Neural progenitor cell (in vitro differentiated cells): ENCODE data around the gene NRROS. TPM values are rescaled to one million over a fixed set of nuclear protein-coding genes. Genes with fewer than 3 reads are reported as not detected.

Experiments
- DNase-seq: peaks from one replicate; pipeline ENCODE4 v3.0.0-alpha.2; 2016; ENCODE audit warnings: low spot score
- H2AFZ ChIP-seq: fragments of 200-600 bp; sonication (generic); replicated peaks from 2 replicates; pipeline ENCODE4 v1.6.1; 2016; ENCODE audit warnings: antibody characterized with exemption
- H3F3A ChIP-seq: fragments of 200-600 bp; sonication (generic); 2 replicates; pipeline ENCODE4 v1.6.1; 2016; ENCODE audit warnings: antibody characterized with exemption, low read depth
- H3K27ac ChIP-seq: fragments of 200-600 bp; sonication (generic); 2 replicates; pipeline ENCODE4 v1.5.1; 2016; ENCODE audit warnings: mild to moderate bottlenecking
- H3K27me3 ChIP-seq: fragments of 200-600 bp; sonication (generic); 2 replicates; pipeline ENCODE4 v1.6.1; 2016; ENCODE audit warnings: mild to moderate bottlenecking, moderate library complexity
- H3K36me3 ChIP-seq: fragments of 200-600 bp; sonication (generic); 2 replicates; pipeline ENCODE4 v1.5.1; 2016
- H3K4me1 ChIP-seq: fragments of 200-600 bp; sonication (generic); 2 replicates; pipeline ENCODE4 v1.6.1; 2016; ENCODE audit warnings: mixed run types
- H3K4me2 ChIP-seq: fragments of 200-600 bp; sonication (generic); 2 replicates; pipeline ENCODE4 v1.6.1; 2016
- H3K4me3 ChIP-seq: fragments of 200-600 bp; sonication (generic); 2 replicates; pipeline ENCODE4 v1.5.1; 2016
- H3K79me2 ChIP-seq: fragments of 200-600 bp; sonication (generic); 2 replicates; pipeline ENCODE4 v1.6.1; 2016; ENCODE audit warnings: low read depth
- H3K9ac ChIP-seq: fragments of 200-600 bp; sonication (generic); 2 replicates; pipeline ENCODE4 v1.6.1; 2016
- H3K9me3 ChIP-seq: fragments of 200-600 bp; sonication (generic); 2 replicates; pipeline ENCODE4 v1.5.1; 2016; ENCODE audit warnings: low read depth
- H4K20me1 ChIP-seq: fragments of 200-600 bp; sonication (generic); 2 replicates; pipeline ENCODE4 v1.6.1; 2016; ENCODE audit warnings: low read depth
- H3K27ac Mint-ChIP-seq: 3 replicates; pipeline ENCODE4 v1.8.0; 2021; ENCODE audit warnings: mixed read lengths
- H3K27me3 Mint-ChIP-seq: 2 replicates; pipeline ENCODE4 v1.8.0; 2022; ENCODE audit warnings: low read depth, mild to moderate bottlenecking, inconsistent platforms, moderate library complexity, mixed read lengths; ENCODE audit not compliant: insufficient read depth
- H3K36me3 Mint-ChIP-seq: 3 replicates; pipeline ENCODE4 v1.8.0; 2021; ENCODE audit warnings: mixed read lengths
- H3K4me1 Mint-ChIP-seq: 3 replicates; pipeline ENCODE4 v1.8.0; 2021; ENCODE audit warnings: mixed read lengths
- H3K4me3 Mint-ChIP-seq: 3 replicates; pipeline ENCODE4 v1.8.0; 2021; ENCODE audit warnings: mild to moderate bottlenecking, moderate library complexity, mixed read lengths
- H3K9me3 Mint-ChIP-seq: 3 replicates; pipeline ENCODE4 v1.8.0; 2020; ENCODE audit warnings: mixed read lengths
- EZH2 ChIP-seq: fragments of 200-600 bp; sonication (generic); IDR thresholded peaks from 2 replicates; pipeline ENCODE4 v1.6.1; 2017; ENCODE audit warnings: antibody characterized with exemption, mild to moderate bottlenecking, moderate library complexity
- EZH2phosphoT487 ChIP-seq: fragments of 200-600 bp; sonication (generic); IDR thresholded peaks from 2 replicates; pipeline ENCODE4 v1.6.1; 2017; ENCODE audit warnings: antibody characterized with exemption
- total RNA-seq: library from RNA; depleted of rRNA; stranded (reverse); fragments of >200 nt; gene quantifications from 2 replicates; pipeline ENCODE4 v1.2.3, GENCODE V29; 2015; ENCODE audit warnings: low replicate concordance
- TF ChIP-seq, protein P1 (sequence below): fragments of 200-600 bp; sonication (generic); IDR thresholded peaks from 2 replicates; pipeline ENCODE4 v1.5.1; 2017; ENCODE audit warnings: antibody characterized with exemption, mild to moderate bottlenecking

The NRROS gene
- total RNA-seq, 1 donor from 2014 or later = 0.58 TPM

DNA sequence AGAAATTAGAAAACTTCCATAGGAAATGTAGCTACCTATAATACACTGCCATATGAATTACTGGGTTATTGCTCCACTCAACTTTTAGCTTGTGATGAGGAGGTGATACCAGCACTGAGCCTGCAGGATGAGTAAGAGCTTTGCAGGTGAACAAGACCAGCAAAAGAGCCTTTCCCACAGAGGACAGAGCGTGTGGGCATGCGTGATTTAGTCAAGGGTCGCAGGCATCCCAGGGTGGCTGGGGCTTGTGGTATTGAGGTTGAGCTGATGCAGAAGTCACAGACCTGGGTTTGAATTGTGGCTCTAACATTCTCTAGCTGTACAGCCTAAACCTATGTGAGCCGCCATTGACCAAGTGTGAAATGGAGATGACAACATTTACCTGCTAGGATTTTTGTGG lies 5.6 kb downstream of the NRROS start:
- Histone ChIP-seq H3K4me3 (no peak overlapping the region), H2AFZ (no peak overlapping the region), H3K4me2 (no peak overlapping the region), H3K9me3 (no peaks in the 10 kb centered on the region), H4K20me1 (no peaks in the 10 kb centered on the region), H3K36me3 (no peaks in the 10 kb centered on the region), H3K9ac (no peak overlapping the region), H3K4me1 (no peaks in the 10 kb centered on the region), H3K27me3 (peaks cover 7% of the 10 kb centered on the region), H3K79me2 (no peaks in the 10 kb centered on the region), H3F3A (no peaks in the 10 kb centered on the region), H3K27ac (no peak overlapping the region)
- Mint-ChIP-seq H3K9me3 (no peaks in the 10 kb centered on the region), H3K4me3 (no peak overlapping the region), H3K27me3 (peaks cover 6% of the 10 kb centered on the region), H3K27ac (no peak overlapping the region), H3K36me3 (no peaks in the 10 kb centered on the region), H3K4me1 (peaks cover 15% of the 10 kb centered on the region)
- no peak for DNase-seq
- TF ChIP-seq, protein P1, sequence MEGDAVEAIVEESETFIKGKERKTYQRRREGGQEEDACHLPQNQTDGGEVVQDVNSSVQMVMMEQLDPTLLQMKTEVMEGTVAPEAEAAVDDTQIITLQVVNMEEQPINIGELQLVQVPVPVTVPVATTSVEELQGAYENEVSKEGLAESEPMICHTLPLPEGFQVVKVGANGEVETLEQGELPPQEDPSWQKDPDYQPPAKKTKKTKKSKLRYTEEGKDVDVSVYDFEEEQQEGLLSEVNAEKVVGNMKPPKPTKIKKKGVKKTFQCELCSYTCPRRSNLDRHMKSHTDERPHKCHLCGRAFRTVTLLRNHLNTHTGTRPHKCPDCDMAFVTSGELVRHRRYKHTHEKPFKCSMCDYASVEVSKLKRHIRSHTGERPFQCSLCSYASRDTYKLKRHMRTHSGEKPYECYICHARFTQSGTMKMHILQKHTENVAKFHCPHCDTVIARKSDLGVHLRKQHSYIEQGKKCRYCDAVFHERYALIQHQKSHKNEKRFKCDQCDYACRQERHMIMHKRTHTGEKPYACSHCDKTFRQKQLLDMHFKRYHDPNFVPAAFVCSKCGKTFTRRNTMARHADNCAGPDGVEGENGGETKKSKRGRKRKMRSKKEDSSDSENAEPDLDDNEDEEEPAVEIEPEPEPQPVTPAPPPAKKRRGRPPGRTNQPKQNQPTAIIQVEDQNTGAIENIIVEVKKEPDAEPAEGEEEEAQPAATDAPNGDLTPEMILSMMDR = no peak
- TF ChIP-seq EZH2 (no peak), EZH2phosphoT487 (no peak)

DNA sequence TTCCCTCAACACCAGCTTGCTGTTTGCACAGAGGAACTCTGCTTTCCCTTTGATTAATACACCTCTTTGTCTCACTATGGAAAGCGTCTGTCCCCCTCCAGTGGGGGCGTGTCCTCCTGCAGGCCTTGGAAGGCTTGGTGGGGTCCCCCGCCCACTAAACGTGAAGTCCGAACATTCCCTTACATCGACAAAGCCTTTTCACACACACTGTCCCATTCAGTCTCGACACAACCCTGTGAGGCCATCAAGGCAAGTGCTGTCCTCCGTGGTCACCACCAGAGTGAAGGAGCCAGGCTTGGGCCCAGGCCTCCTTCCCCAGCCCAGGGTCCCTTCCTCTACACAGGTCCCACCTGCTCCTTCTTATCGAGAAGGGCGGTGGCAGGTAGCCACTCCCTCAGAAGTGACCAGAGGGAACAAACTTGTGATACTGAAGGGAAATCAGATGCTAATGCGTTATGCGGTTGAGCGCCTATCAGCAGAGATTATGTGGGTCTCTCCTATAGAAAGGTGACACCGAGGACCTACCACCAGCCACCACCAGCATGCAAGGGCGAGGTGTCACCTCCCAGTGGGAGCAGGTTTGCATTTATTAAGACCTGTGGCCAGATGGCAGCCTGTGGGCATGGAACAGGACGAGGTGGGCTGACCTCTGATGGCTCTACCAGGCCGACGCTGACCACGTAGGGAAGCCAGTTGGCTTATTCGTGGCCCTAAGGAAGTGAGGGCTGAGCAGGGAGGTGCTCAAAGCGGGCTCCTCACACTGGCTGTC lies 6.6 kb downstream of the NRROS start:
- Mint-ChIP-seq H3K36me3 (no peaks in the 10 kb centered on the region), H3K27ac (peak overlapping the region; percentile 60), H3K9me3 (no peaks in the 10 kb centered on the region), H3K27me3 (peaks cover 4% of the 10 kb centered on the region), H3K4me1 (peaks cover 15% of the 10 kb centered on the region), H3K4me3 (no peak overlapping the region)
- H3K27me3 ChIP-seq = no peaks in the 10 kb centered on the region
- H4K20me1 ChIP-seq = no peaks in the 10 kb centered on the region
- H3K4me2 ChIP-seq = no peak overlapping the region
- no peak overlapping the region for H3K27ac ChIP-seq
- H3K9ac ChIP-seq = no peak overlapping the region
- peak overlapping the region; percentile 72 for H2AFZ ChIP-seq
- no peaks in the 10 kb centered on the region for H3F3A ChIP-seq
- H3K79me2 ChIP-seq = no peaks in the 10 kb centered on the region
- no peaks in the 10 kb centered on the region for H3K4me1 ChIP-seq
- DNase-seq = no peak
- no peaks in the 10 kb centered on the region for H3K9me3 ChIP-seq
- no peak for TF ChIP-seq EZH2
- no peaks in the 10 kb centered on the region for H3K36me3 ChIP-seq
- no peak overlapping the region for H3K4me3 ChIP-seq

DNA sequence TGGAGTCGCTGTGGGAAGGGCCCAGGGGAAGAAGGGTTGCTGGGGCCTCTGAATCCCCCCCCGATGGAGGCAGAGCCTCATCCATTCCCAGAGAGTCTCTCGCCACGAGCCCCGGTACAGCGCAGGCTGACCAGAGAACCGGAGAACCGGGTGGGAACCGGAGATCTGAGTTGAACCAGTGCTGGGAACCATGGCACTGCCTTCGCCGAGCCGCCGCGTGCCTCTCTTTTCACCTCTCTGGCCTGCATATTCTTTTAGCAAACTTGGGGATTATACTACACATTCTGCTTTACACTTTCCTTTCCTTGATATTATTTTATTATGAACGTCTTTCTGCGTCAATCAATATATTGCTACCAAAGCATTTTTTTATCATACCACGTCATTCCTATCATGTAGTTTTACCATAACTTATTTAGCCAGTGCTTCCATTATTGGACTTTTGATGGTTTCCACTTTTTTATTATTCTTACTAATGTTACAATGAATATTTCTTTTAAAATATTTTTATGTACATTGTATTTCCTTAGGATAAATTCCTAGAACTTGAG lies 7.2 kb downstream of the NRROS start:
- Histone ChIP-seq H3F3A (no peaks in the 10 kb centered on the region), H3K9me3 (no peaks in the 10 kb centered on the region), H3K4me2 (no peak overlapping the region), H3K4me1 (no peaks in the 10 kb centered on the region), H3K36me3 (no peaks in the 10 kb centered on the region), H3K4me3 (no peak overlapping the region), H3K79me2 (no peaks in the 10 kb centered on the region), H4K20me1 (no peaks in the 10 kb centered on the region), H2AFZ (no peak overlapping the region), H3K27ac (no peak overlapping the region), H3K27me3 (no peaks in the 10 kb centered on the region), H3K9ac (no peak overlapping the region)
- no peak overlapping the region for H3K4me3 Mint-ChIP-seq
- peaks cover 13% of the 10 kb centered on the region for H3K4me1 Mint-ChIP-seq
- H3K9me3 Mint-ChIP-seq = no peaks in the 10 kb centered on the region
- peaks cover 4% of the 10 kb centered on the region for H3K27me3 Mint-ChIP-seq
- DNase-seq = no peak
- no peaks in the 10 kb centered on the region for H3K36me3 Mint-ChIP-seq
- H3K27ac Mint-ChIP-seq = no peak overlapping the region
- TF ChIP-seq EZH2 (no peak), EZH2phosphoT487 (no peak)
- TF ChIP-seq, protein P1 = no peak

DNA sequence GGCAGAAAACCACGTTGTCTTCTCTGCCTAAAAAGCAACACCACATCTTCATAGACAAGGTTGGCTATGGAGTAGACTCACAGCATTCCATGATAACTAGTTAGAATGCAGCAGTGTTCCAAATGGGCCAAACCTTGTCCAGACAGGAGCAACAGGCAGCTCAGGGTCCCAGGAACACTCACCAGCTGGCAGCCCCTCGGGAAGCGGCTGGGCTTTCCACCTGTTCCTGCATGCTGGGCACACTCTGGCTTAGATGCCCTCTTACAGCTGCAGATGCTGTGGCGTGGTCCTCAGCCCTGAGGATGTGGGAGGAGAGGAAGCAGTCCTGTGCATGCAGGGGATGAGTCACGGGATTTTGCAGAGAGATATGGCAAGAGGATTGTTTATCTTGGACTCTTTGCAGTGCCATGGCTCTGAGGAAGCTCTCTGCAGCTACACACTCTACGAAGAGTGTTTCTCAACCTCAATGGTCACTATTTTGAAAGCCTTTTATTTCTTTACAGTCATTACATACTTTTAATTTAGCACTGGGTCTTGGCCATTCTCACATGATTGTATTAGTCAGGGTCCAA lies 11.3 kb downstream of the NRROS start:
- H3K4me3 Mint-ChIP-seq = no peak overlapping the region
- Histone ChIP-seq H3K27ac (no peak overlapping the region), H4K20me1 (no peaks in the 10 kb centered on the region), H3K36me3 (no peaks in the 10 kb centered on the region), H3K79me2 (no peaks in the 10 kb centered on the region), H3F3A (no peaks in the 10 kb centered on the region), H3K4me3 (no peak overlapping the region), H3K27me3 (no peaks in the 10 kb centered on the region), H3K9ac (no peak overlapping the region), H3K4me1 (peaks cover 5% of the 10 kb centered on the region), H3K4me2 (no peak overlapping the region), H3K9me3 (no peaks in the 10 kb centered on the region), H2AFZ (no peak overlapping the region)
- peaks cover 3% of the 10 kb centered on the region for H3K27me3 Mint-ChIP-seq
- no peak for DNase-seq
- H3K36me3 Mint-ChIP-seq = no peaks in the 10 kb centered on the region
- H3K9me3 Mint-ChIP-seq = no peaks in the 10 kb centered on the region
- peaks cover 12% of the 10 kb centered on the region for H3K4me1 Mint-ChIP-seq
- TF ChIP-seq EZH2 = no peak
- TF ChIP-seq, protein P1 = no peak
- no peak for TF ChIP-seq EZH2phosphoT487
- H3K27ac Mint-ChIP-seq = no peak overlapping the region
